ENCODE measurements around the gene FARS2.
"Not testable (repeated sequence)": the region's sequence is repeated elsewhere in the genome, so short reads cannot be mapped to it uniquely, and the experiment has no call there.

The FARS2 gene

GRCh38 chr6:5699064-5699463 is 437.8 kb downstream of the FARS2 start:
- DNase-seq (ENCODE audit: low spot score) = not testable (repeated sequence)

GRCh38 chr6:5701174-5701573 is 439.9 kb downstream of the FARS2 start:
- no peak for DNase-seq (ENCODE audit: low spot score)

- DNase-seq (ENCODE audit: low spot score) = no peak
Observed at GRCh38 chr6:5704708-5705107, 443.4 kb downstream of the FARS2 start.

GRCh38 chr6:5705252-5705651 is 443.9 kb downstream of the FARS2 start:
- DNase-seq (ENCODE audit: low spot score) = no peak

GRCh38 chr6:5706124-5707033 is 445.1 kb downstream of the FARS2 start:
- no peak for DNase-seq (ENCODE audit: low spot score)

- no peak for DNase-seq (ENCODE audit: low spot score)
Observed at GRCh38 chr6:5707281-5708045, 446.1 kb downstream of the FARS2 start.

- DNase-seq (ENCODE audit: low spot score) = no peak
Observed at GRCh38 chr6:5710516-5710915, 449.2 kb downstream of the FARS2 start.

GRCh38 chr6:5710936-5711335 is 449.6 kb downstream of the FARS2 start:
- DNase-seq (ENCODE audit: low spot score) = no peak

- DNase-seq (ENCODE audit: low spot score) = no peak
Observed at GRCh38 chr6:5712349-5713215, 451.3 kb downstream of the FARS2 start.

- no peak for DNase-seq (ENCODE audit: low spot score)
Observed at GRCh38 chr6:5713519-5713918, 452.2 kb downstream of the FARS2 start.

- DNase-seq (ENCODE audit: low spot score) = no peak
Observed at GRCh38 chr6:5718231-5718947, 457.1 kb downstream of the FARS2 start.

GRCh38 chr6:5723841-5724691 is 462.8 kb downstream of the FARS2 start:
- no peak for DNase-seq (ENCODE audit: low spot score)

GRCh38 chr6:5724911-5725310 is 463.6 kb downstream of the FARS2 start:
- DNase-seq (ENCODE audit: low spot score) = no peak

GRCh38 chr6:5726976-5727718 is 465.8 kb downstream of the FARS2 start:
- DNase-seq (ENCODE audit: low spot score) = no peak

GRCh38 chr6:5728351-5729079 is 467.2 kb downstream of the FARS2 start:
- DNase-seq (ENCODE audit: low spot score) = no peak

- DNase-seq (ENCODE audit: low spot score) = peak; percentile 29
Observed at GRCh38 chr6:5729080-5729434, 467.7 kb downstream of the FARS2 start.

- DNase-seq (ENCODE audit: low spot score) = no peak
Observed at GRCh38 chr6:5729813-5730517, 468.7 kb downstream of the FARS2 start.

- peak; percentile 60 for DNase-seq (ENCODE audit: low spot score)
Observed at GRCh38 chr6:5730585-5731263, 469.4 kb downstream of the FARS2 start.
